PC-3 (cell line): Measurements from ENCODE around the gene EOLA1. TPM values are rescaled to one million over a fixed set of nuclear protein-coding genes. Genes with fewer than 3 reads are reported as not detected.
A peak's percentile ranks its signal among the peaks of the same experiment; 100 is the strongest.

Source experiments
- ATAC-seq: fragments of 200-7000 bp; cut with Tn5 transposase; 2 replicates; pipeline ENCODE4 v1.9.1; 2020; ENCODE audit warnings: mild to moderate bottlenecking, moderate library complexity
- BruUV-seq: library from RNA; stranded (reverse); fragments of 400-500 nt; replicated peaks from 2 replicates; lab custom pipeline; 2021; lab: Mats Ljungman, UMichigan
- CTCF ChIA-PET: fragments of 300-600 bp; sonication (Branson Sonifier 250); formaldehyde crosslinking; loops from one replicate; lab custom pipeline; 2022; ENCODE audit warnings: antibody characterized with exemption; lab: Charles Lee
- POLR2A ChIA-PET: fragments of 300-600 bp; sonication (Branson Sonifier 250); formaldehyde crosslinking; loops from one replicate; lab custom pipeline; 2022; ENCODE audit warnings: antibody characterized with exemption; ENCODE audit not compliant: unreplicated experiment; lab: Charles Lee
- DNase-seq: peaks from one replicate; pipeline ENCODE4 v3.0.0-alpha.2; 2015
- H2AFZ ChIP-seq: fragments of 300-600 bp; sonication (generic); 2 replicates; pipeline ENCODE4 v1.6.0; 2016; ENCODE audit warnings: antibody characterized with exemption, low read length
- H3F3A ChIP-seq: fragments of 300-600 bp; sonication (generic); one replicate; pipeline ENCODE4 v1.6.0; 2017; ENCODE audit warnings: antibody characterized with exemption, low read length, control low read depth, mild to moderate bottlenecking; ENCODE audit not compliant: unreplicated experiment
- H3K27ac ChIP-seq: fragments of 300-600 bp; sonication (generic); 2 replicates; pipeline ENCODE4 v1.5.1; 2016; ENCODE audit warnings: mild to moderate bottlenecking, low read length
- H3K27me3 ChIP-seq: fragments of 300-600 bp; sonication (generic); 2 replicates; pipeline ENCODE4 v1.6.1; 2016; ENCODE audit warnings: low read length, mixed read lengths
- H3K36me3 ChIP-seq: fragments of 300-600 bp; sonication (generic); 2 replicates; pipeline ENCODE4 v1.6.1; 2016; ENCODE audit warnings: low read depth, mixed run types, low read length, mixed read lengths
- H3K4me1 ChIP-seq: fragments of 300-600 bp; sonication (generic); 2 replicates; pipeline ENCODE4 v1.5.1; 2016; ENCODE audit warnings: low read length; ENCODE audit not compliant: insufficient read depth
- H3K4me2 ChIP-seq: fragments of 300-600 bp; sonication (generic); 2 replicates; pipeline ENCODE4 v1.6.0; 2016; ENCODE audit warnings: low read length
- H3K4me3 ChIP-seq: fragments of 300-600 bp; sonication (generic); 2 replicates; pipeline ENCODE4 v1.5.1; 2016; ENCODE audit warnings: mild to moderate bottlenecking, low read length, mixed read lengths
- H3K79me2 ChIP-seq: fragments of 300-600 bp; sonication (generic); 2 replicates; pipeline ENCODE4 v1.6.1; 2017; ENCODE audit warnings: low read length, mixed read lengths
- H3K9ac ChIP-seq: fragments of 300-600 bp; sonication (generic); 2 replicates; pipeline ENCODE4 v1.6.0; 2016; ENCODE audit warnings: mild to moderate bottlenecking, low read length
- H3K9me2 ChIP-seq: fragments of 300-600 bp; sonication (generic); replicated peaks from 2 replicates; pipeline ENCODE4 v1.6.1; 2016; ENCODE audit warnings: mixed run types, low read length, mixed read lengths
- H3K9me3 ChIP-seq: fragments of 300-600 bp; sonication (generic); 2 replicates; pipeline ENCODE4 v1.6.1; 2016; ENCODE audit warnings: low read length, mixed read lengths
- H4K20me1 ChIP-seq: fragments of 300-600 bp; sonication (generic); 2 replicates; pipeline ENCODE4 v1.6.1; 2016; ENCODE audit warnings: low read length, mixed read lengths
- EZH2 ChIP-seq: fragments of 300-600 bp; sonication (generic); IDR thresholded peaks from one replicate; pipeline ENCODE4 v1.6.1; 2017; ENCODE audit warnings: antibody characterized with exemption, mild to moderate bottlenecking, low read length; ENCODE audit not compliant: unreplicated experiment
- EZH2phosphoT487 ChIP-seq: fragments of 300-600 bp; sonication (generic); IDR thresholded peaks from 2 replicates; pipeline ENCODE4 v1.6.1; 2018; ENCODE audit warnings: mild to moderate bottlenecking, antibody characterized with exemption, low read length, borderline replicate concordance
- intact Hi-C: fragments of 100-400 bp; cut with micrococcal nuclease; formaldehyde crosslinking; loops from 2 replicates; pipeline ENCODE4 v1.9.0; 2023
- total RNA-seq: library from RNA; depleted of rRNA; stranded (reverse); fragments of >200 nt; gene quantifications from 2 replicates; pipeline ENCODE4 v1.2.3, GENCODE V29; 2014
- TF ChIP-seq, protein P1 (sequence below): fragments of 300-600 bp; sonication (generic); conservative IDR thresholded peaks from 2 replicates; pipeline ENCODE4 v1.5.1; 2017; ENCODE audit warnings: antibody characterized with exemption, low read depth, mild to moderate bottlenecking, low read length

The EOLA1 gene
- total RNA-seq, 1 experiment from 2014 or later: 21.7 TPM

GRCh38 chrX:149512225-149512885, 28.5 kb upstream of the EOLA1 start:
- ChIA-PET POLR2A (no interaction called here), CTCF (interaction anchor here (0.6 to 1.2 kb wide), 3 partner anchors 17 to 28 kb away, joined by 3 read pairs; partner anchors contain the start of gene EOLA1)
- Histone ChIP-seq H4K20me1 (no peaks in the 10 kb centered on the region), H3K27ac (peak overlapping the region; percentile 81), H3K4me2 (peak overlapping the region; percentile 70; the same call in 1 of the 2 replicates), H3K9ac (no peak overlapping the region), H3K9me2 (no peaks in the 10 kb centered on the region), H3K79me2 (no peaks in the 10 kb centered on the region), H3K27me3 (no peaks in the 10 kb centered on the region), H3K9me3 (no peaks in the 10 kb centered on the region), H3K4me3 (no peak overlapping the region), H3K36me3 (no peaks in the 10 kb centered on the region), H3F3A (no peaks in the 10 kb centered on the region), H3K4me1 (peaks cover 46% of the 10 kb centered on the region), H2AFZ (no peak overlapping the region; the same call in 1 of the 2 replicates)
- intact Hi-C loops: no loop called here
- TF ChIP-seq, protein P1, sequence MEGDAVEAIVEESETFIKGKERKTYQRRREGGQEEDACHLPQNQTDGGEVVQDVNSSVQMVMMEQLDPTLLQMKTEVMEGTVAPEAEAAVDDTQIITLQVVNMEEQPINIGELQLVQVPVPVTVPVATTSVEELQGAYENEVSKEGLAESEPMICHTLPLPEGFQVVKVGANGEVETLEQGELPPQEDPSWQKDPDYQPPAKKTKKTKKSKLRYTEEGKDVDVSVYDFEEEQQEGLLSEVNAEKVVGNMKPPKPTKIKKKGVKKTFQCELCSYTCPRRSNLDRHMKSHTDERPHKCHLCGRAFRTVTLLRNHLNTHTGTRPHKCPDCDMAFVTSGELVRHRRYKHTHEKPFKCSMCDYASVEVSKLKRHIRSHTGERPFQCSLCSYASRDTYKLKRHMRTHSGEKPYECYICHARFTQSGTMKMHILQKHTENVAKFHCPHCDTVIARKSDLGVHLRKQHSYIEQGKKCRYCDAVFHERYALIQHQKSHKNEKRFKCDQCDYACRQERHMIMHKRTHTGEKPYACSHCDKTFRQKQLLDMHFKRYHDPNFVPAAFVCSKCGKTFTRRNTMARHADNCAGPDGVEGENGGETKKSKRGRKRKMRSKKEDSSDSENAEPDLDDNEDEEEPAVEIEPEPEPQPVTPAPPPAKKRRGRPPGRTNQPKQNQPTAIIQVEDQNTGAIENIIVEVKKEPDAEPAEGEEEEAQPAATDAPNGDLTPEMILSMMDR: peak; percentile 64
- TF ChIP-seq EZH2: no peak
- no TSS peak for BruUV-seq
- ATAC-seq (peak; percentile 31), DNase-seq (peak; percentile 73)

DNA sequence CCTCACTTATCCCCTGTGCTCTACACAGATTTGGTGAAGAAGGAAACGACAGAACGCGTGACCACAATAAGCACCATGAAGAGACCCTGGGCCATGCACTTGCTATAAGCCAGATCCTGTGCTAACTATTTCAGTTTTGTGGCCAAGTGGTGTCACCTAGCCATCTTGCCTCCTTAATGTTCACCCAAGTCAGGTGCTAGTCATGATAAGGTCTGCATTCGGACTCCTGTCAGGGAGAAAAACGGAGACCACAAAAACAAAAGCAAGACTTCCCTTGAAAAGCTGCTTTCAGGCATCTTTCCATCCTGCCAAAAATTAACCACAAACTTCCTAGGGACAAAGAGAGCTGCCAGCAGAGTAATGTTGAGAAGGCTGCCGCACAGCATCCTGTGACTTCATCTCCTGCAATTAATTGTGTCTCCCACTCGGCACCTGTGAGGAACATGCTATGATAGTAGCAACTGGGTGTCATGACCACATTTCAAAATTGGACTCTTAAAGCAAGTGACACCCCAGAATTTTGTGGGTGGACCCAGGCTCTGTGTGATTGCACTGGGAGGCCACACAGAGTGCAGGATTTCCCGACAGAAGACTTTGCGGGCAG, 26.9 kb upstream of the EOLA1 start:
- Histone ChIP-seq H3K9me3 (no peaks in the 10 kb centered on the region), H2AFZ (no peak overlapping the region), H3K27ac (no peak overlapping the region), H3K79me2 (no peaks in the 10 kb centered on the region), H3K27me3 (no peaks in the 10 kb centered on the region), H3F3A (no peaks in the 10 kb centered on the region), H4K20me1 (no peaks in the 10 kb centered on the region), H3K4me1 (peaks cover 53% of the 10 kb centered on the region), H3K4me3 (no peak overlapping the region), H3K9ac (no peak overlapping the region), H3K36me3 (no peaks in the 10 kb centered on the region), H3K9me2 (no peaks in the 10 kb centered on the region), H3K4me2 (peak overlapping the region; percentile 61)
- ATAC-seq (peak; percentile 47), DNase-seq (peak; percentile 58)
- ChIA-PET CTCF (no interaction called here), POLR2A (no interaction called here)
- intact Hi-C loops: no loop called here
- BruUV-seq: no TSS peak
- TF ChIP-seq EZH2 (no peak), EZH2phosphoT487 (no peak)
- TF ChIP-seq, protein P1: no peak
